Endothelial cell of umbilical vein (primary cell): ENCODE results near the gene ABHD5.

Source experiments
- JUN ChIP-seq: IDR thresholded peaks from 2 replicates; pipeline ENCODE4 v1.6.1; 2011; ENCODE audit warnings: borderline replicate concordance, low read depth; ENCODE audit not compliant: insufficient read length, insufficient read depth
- TF ChIP-seq, protein P1 (sequence below), 2 donors: IDR thresholded peaks; 1 replicate in 1 of 2; 2 replicates in 1 of 2; pipeline ENCODE4 v1.5.1; 2011; ENCODE audit warnings: low read length in 2 of 2, mild to moderate bottlenecking in 2 of 2, moderate library complexity in 2 of 2, control low read depth in 1 of 2, inconsistent platforms in 1 of 2, low read depth in 1 of 2; ENCODE audit not compliant: insufficient read depth in 1 of 2; ENCODE audit errors: extremely low read depth in 1 of 2

DNA sequence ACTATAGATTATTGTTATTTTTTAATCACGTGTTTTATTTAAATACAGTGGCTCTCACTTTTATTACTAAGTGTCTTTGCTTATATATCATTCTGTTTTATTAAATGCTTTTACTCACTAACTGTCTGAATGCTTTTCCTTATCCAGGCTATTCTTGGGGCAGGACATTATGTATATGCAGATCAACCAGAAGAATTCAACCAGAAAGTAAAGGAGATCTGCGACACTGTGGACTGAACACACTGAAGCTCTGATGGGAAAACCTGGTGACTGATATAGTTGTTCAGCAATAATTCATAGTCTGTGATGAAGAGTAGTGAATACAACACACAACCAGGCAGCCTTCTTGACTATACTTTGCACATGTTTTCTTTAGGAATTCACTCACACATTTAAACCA lies 27.6 kb downstream of the ABHD5 start:
- TF ChIP-seq, protein P1, sequence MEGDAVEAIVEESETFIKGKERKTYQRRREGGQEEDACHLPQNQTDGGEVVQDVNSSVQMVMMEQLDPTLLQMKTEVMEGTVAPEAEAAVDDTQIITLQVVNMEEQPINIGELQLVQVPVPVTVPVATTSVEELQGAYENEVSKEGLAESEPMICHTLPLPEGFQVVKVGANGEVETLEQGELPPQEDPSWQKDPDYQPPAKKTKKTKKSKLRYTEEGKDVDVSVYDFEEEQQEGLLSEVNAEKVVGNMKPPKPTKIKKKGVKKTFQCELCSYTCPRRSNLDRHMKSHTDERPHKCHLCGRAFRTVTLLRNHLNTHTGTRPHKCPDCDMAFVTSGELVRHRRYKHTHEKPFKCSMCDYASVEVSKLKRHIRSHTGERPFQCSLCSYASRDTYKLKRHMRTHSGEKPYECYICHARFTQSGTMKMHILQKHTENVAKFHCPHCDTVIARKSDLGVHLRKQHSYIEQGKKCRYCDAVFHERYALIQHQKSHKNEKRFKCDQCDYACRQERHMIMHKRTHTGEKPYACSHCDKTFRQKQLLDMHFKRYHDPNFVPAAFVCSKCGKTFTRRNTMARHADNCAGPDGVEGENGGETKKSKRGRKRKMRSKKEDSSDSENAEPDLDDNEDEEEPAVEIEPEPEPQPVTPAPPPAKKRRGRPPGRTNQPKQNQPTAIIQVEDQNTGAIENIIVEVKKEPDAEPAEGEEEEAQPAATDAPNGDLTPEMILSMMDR (IDR thresholded peaks at IDR 0.05; ENCODE audit: extremely low read depth in 1 of 2, insufficient read depth in 1 of 2, low read depth in 1 of 2, low read length in 2 of 2) = no peak
- no peak for TF ChIP-seq JUN
